Measurements from ENCODE around the gene OTX2. TPM values are rescaled to one million over a fixed set of nuclear protein-coding genes. Genes with fewer than 3 reads are reported as not detected.

Gene OTX2
- total RNA-seq, 1 experiment from 2014 or later = not detected

- no TSS peak for BruUV-seq (replicated peaks)
- Histone ChIP-seq H3K27me3 (ENCODE audit: insufficient read depth, low read depth) (peaks cover 4% of the 10 kb centered on the region; the same call in 1 of the 2 replicates), H3K36me3 (ENCODE audit: low read depth) (no peaks in the 10 kb centered on the region), H3K9me2 (ENCODE audit: insufficient read depth) (no peaks in the 10 kb centered on the region), H3K79me2 (ENCODE audit: low read depth) (no peaks in the 10 kb centered on the region), H3F3A (ENCODE audit: insufficient read depth, low read depth) (no peaks in the 10 kb centered on the region), H3K4me2 (no peak overlapping the region), H4K20me1 (ENCODE audit: insufficient read depth) (no peaks in the 10 kb centered on the region), H3K4me3 (no peak overlapping the region), H3K4me1 (replicated peaks; ENCODE audit: insufficient read depth) (no peaks in the 10 kb centered on the region), H3K27ac (no peak overlapping the region), H2AFZ (no peak overlapping the region), H3K9me3 (ENCODE audit: insufficient read depth, low read depth) (no peaks in the 10 kb centered on the region; the same call in 1 of the 2 replicates)
- TF ChIP-seq EZH2 (IDR thresholded peaks at IDR 0.05; ENCODE audit: low read depth) = no peak
- no peak for TF ChIP-seq CTCF (conservative IDR thresholded peaks at IDR 0.05)
- DNase-seq = no peak
- ChIA-PET POLR2A (ENCODE audit: unreplicated experiment) (no interaction called here), CTCF (no interaction called here)
- intact Hi-C loops (cut with micrococcal nuclease; ENCODE audit: unreplicated experiment) = no loop called here
Observed at GRCh38 chr14:56809270-56810146, 771 bp downstream of the OTX2 start.

- peaks cover 4% of the 10 kb centered on the region; the same call in 1 of the 2 replicates for H3K27me3 ChIP-seq (ENCODE audit: insufficient read depth, low read depth)
- no peak for DNase-seq
- no peak overlapping the region for H3K4me2 ChIP-seq
- TF ChIP-seq EZH2 (IDR thresholded peaks at IDR 0.05; ENCODE audit: low read depth) (no peak), CTCF (conservative IDR thresholded peaks at IDR 0.05) (no peak)
- BruUV-seq (replicated peaks) = no TSS peak
- H3K9me2 ChIP-seq (ENCODE audit: insufficient read depth) = no peaks in the 10 kb centered on the region
- no peak overlapping the region for H2AFZ ChIP-seq
- H3K9me3 ChIP-seq (ENCODE audit: insufficient read depth, low read depth) = no peaks in the 10 kb centered on the region; the same call in 1 of the 2 replicates
- no peak overlapping the region for H3K27ac ChIP-seq
- H3K79me2 ChIP-seq (ENCODE audit: low read depth) = no peaks in the 10 kb centered on the region
- H3K4me3 ChIP-seq = no peak overlapping the region
- H3K4me1 ChIP-seq (replicated peaks; ENCODE audit: insufficient read depth) = no peaks in the 10 kb centered on the region
- H4K20me1 ChIP-seq (ENCODE audit: insufficient read depth) = no peaks in the 10 kb centered on the region
- H3K36me3 ChIP-seq (ENCODE audit: low read depth) = no peaks in the 10 kb centered on the region
- intact Hi-C loops (cut with micrococcal nuclease; ENCODE audit: unreplicated experiment) = no loop called here
- ChIA-PET POLR2A (ENCODE audit: unreplicated experiment) (no interaction called here), CTCF (no interaction called here)
- H3F3A ChIP-seq (ENCODE audit: insufficient read depth, low read depth) = no peaks in the 10 kb centered on the region
Observed at GRCh38 chr14:56808383-56809269, 1.7 kb downstream of the OTX2 start.

DNA sequence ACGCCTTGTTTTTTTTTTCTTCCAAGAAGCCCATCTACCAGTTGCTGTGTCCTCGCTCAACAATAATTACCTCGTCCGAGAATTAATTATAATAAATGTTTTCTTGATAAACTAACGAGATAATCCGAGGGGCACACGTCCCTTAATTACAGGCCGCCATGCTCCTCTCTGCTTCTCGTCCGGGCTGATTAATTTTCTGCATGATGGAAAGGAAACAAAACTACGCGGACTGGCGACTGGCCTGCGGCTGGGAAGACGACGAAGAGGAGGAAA, 2.2 kb downstream of the OTX2 start:
- no peak for TF ChIP-seq CTCF (conservative IDR thresholded peaks at IDR 0.05)
- TF ChIP-seq EZH2 (IDR thresholded peaks at IDR 0.05; ENCODE audit: low read depth) = no peak
- no TSS peak for BruUV-seq (replicated peaks)
- Histone ChIP-seq H3K9me3 (ENCODE audit: insufficient read depth, low read depth) (no peaks in the 10 kb centered on the region; the same call in 1 of the 2 replicates), H4K20me1 (ENCODE audit: insufficient read depth) (no peaks in the 10 kb centered on the region), H3K4me1 (replicated peaks; ENCODE audit: insufficient read depth) (no peaks in the 10 kb centered on the region), H3K27me3 (ENCODE audit: insufficient read depth, low read depth) (peaks cover 4% of the 10 kb centered on the region; the same call in 1 of the 2 replicates), H3F3A (ENCODE audit: insufficient read depth, low read depth) (no peaks in the 10 kb centered on the region), H2AFZ (no peak overlapping the region), H3K27ac (no peak overlapping the region), H3K4me2 (no peak overlapping the region), H3K9me2 (ENCODE audit: insufficient read depth) (no peaks in the 10 kb centered on the region), H3K36me3 (ENCODE audit: low read depth) (no peaks in the 10 kb centered on the region), H3K4me3 (no peak overlapping the region), H3K79me2 (ENCODE audit: low read depth) (no peaks in the 10 kb centered on the region)
- ChIA-PET POLR2A (ENCODE audit: unreplicated experiment) (no interaction called here), CTCF (no interaction called here)
- no peak for DNase-seq
- intact Hi-C loops (cut with micrococcal nuclease; ENCODE audit: unreplicated experiment) = no loop called here
